K562 (cell line): ENCODE data around the gene REXO2. TPM values are rescaled to one million over a fixed set of nuclear protein-coding genes. Genes with fewer than 3 reads are reported as not detected.

ENCODE experiments used
- CCNT2 ChIP-seq: IDR thresholded peaks from 2 replicates; pipeline ENCODE4 v1.6.1; 2011; ENCODE audit warnings: borderline replicate concordance, low read depth, mild to moderate bottlenecking, moderate library complexity, mixed read lengths, low read length; ENCODE audit not compliant: insufficient read length; ENCODE audit errors: extremely low read depth
- ETS2 ChIP-seq: IDR thresholded peaks from 2 replicates; pipeline ENCODE4 v1.6.1; 2016; ENCODE audit warnings: borderline replicate concordance, missing genetic modification characterization, mild to moderate bottlenecking, moderate library complexity, missing compliant biosample characterization; ENCODE audit not compliant: poor library complexity, severe bottlenecking
- FOXK1 ChIP-seq: sonication (generic); formaldehyde crosslinking; IDR thresholded peaks from 2 replicates; pipeline ENCODE4 v1.8.0; 2022; ENCODE audit warnings: missing genetic modification reagents, mild to moderate bottlenecking, borderline replicate concordance
- NFRKB ChIP-seq: fragments of 450-650 bp; IDR thresholded peaks from 2 replicates; pipeline ENCODE4 v1.6.1; 2016; ENCODE audit warnings: low read depth
- SETDB1 ChIP-seq: IDR thresholded peaks from one replicate; pipeline ENCODE4 v1.6.1; 2012; ENCODE audit warnings: low read length, control low read depth, inconsistent platforms
- TFAM ChIP-seq: fragments of 250-450 bp; sonication (Bioruptor Pico); conservative IDR thresholded peaks from 2 replicates; pipeline ENCODE4 v1.5.0; 2021; ENCODE audit warnings: mild to moderate bottlenecking, moderate library complexity
- ZNF551 ChIP-seq: fragments of 250-450 bp; sonication (Bioruptor Pico); IDR thresholded peaks from 2 replicates; pipeline ENCODE4 v1.5.0; 2021; ENCODE audit warnings: mild to moderate bottlenecking, moderate library complexity
- polyA plus RNA-seq, 8 experiments: library from polyadenylated mRNA; depleted of rRNA in 4 of 8; stranded (reverse) in 5 of 8; unstranded in 3 of 8; fragments of >200 nt; fragmentation: Nextera tagmentation in 2 of 8; fragmentation: Illumina TruSeq in 1 of 8; extraction: Ambion mirVana in 2 of 8; extraction: Trizol in 1 of 8; gene quantifications; 2 replicates each; pipeline versions ENCODE4 v1.2.1 to v1.2.3, GENCODE V29; 2011 to 2014; ENCODE audit warnings: inconsistent platforms in 1 of 8, missing spikeins in 1 of 8
- total RNA-seq, 7 experiments: library from RNA; depleted of rRNA in 6 of 7; stranded (reverse); fragments of >200 nt in 6 of 7; fragmentation: Illumina TruSeq in 2 of 7; extraction: Trizol in 2 of 7; gene quantifications; 2 replicates each; pipeline versions ENCODE4 v1.2.1 to v1.2.3, GENCODE V29; 2011 to 2021; ENCODE audit warnings: low replicate concordance in 1 of 7
- TF ChIP-seq, protein P1 (sequence below): fragments of 250-450 bp; sonication (Bioruptor Pico); IDR thresholded peaks from 2 replicates; pipeline ENCODE4 v1.4.0; 2020
- TF ChIP-seq, protein P2 (sequence below), 2 experiments: fragments of 450-650 bp; formaldehyde crosslinking in 1 of 2; IDR thresholded peaks; 2 replicates each; pipeline versions ENCODE4 v1.4.0 to v1.6.1; 2014 to 2020; ENCODE audit warnings: mild to moderate bottlenecking in 2 of 2, borderline replicate concordance in 1 of 2, low read depth in 1 of 2
- TF ChIP-seq, protein P3 (sequence below): fragments of 450-650 bp; formaldehyde crosslinking; IDR thresholded peaks from 2 replicates; pipeline ENCODE4 v1.4.0; 2020; ENCODE audit warnings: mild to moderate bottlenecking, mixed read lengths

The REXO2 gene
- total and polyA plus RNA-seq, 9 of the 15 experiments (the other 6 are each of a cell fraction or from before 2014, with no cell fraction given) = 143 to 370 (median 193) TPM

DNA sequence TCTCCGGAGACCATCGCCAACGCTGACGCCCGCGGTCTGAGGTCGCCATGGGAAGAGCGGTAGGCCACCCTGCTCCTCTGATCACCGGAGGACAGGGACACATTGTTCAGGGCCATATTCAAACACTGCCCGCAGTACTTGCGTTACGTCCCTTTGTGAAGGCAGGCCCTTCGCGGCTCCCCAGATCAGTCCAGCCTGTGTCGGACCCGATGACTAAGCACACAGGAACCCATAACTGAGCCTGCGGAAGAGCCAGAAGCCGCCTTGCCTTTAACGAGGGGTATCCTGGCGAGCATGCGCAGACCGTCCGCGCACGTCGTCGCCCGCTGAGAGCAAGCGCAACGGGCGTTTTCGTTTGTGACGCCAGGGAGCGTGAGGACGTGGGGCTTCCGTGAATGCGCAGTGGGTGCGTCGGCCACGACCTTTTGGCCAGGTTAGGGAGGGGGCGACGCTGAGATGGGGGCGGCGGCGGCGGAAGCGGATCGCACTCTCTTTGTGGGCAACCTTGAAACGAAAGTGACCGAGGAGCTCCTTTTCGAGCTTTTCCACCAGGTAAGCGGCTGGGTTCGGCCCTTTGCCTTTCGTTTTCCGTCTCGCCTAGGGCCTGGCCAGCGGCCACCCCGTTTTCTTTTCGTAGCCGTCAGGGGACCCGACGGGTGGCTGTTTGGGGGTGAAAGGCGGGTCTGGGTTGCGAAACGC lies 38.9 kb upstream of the REXO2 start, which contains the start of the genes C11orf71 and RBM7 (continued):
- TF ChIP-seq, protein P1, sequence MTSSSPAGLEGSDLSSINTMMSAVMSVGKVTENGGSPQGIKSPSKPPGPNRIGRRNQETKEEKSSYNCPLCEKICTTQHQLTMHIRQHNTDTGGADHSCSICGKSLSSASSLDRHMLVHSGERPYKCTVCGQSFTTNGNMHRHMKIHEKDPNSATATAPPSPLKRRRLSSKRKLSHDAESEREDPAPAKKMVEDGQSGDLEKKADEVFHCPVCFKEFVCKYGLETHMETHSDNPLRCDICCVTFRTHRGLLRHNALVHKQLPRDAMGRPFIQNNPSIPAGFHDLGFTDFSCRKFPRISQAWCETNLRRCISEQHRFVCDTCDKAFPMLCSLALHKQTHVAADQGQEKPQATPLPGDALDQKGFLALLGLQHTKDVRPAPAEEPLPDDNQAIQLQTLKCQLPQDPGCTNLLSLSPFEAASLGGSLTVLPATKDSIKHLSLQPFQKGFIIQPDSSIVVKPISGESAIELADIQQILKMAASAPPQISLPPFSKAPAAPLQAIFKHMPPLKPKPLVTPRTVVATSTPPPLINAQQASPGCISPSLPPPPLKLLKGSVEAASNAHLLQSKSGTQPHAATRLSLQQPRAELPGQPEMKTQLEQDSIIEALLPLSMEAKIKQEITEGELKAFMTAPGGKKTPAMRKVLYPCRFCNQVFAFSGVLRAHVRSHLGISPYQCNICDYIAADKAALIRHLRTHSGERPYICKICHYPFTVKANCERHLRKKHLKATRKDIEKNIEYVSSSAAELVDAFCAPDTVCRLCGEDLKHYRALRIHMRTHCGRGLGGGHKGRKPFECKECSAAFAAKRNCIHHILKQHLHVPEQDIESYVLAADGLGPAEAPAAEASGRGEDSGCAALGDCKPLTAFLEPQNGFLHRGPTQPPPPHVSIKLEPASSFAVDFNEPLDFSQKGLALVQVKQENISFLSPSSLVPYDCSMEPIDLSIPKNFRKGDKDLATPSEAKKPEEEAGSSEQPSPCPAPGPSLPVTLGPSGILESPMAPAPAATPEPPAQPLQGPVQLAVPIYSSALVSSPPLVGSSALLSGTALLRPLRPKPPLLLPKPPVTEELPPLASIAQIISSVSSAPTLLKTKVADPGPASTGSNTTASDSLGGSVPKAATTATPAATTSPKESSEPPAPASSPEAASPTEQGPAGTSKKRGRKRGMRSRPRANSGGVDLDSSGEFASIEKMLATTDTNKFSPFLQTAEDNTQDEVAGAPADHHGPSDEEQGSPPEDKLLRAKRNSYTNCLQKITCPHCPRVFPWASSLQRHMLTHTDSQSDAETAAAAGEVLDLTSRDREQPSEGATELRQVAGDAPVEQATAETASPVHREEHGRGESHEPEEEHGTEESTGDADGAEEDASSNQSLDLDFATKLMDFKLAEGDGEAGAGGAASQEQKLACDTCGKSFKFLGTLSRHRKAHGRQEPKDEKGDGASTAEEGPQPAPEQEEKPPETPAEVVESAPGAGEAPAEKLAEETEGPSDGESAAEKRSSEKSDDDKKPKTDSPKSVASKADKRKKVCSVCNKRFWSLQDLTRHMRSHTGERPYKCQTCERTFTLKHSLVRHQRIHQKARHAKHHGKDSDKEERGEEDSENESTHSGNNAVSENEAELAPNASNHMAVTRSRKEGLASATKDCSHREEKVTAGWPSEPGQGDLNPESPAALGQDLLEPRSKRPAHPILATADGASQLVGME = no peak
- TF ChIP-seq NFRKB (peak; percentile 88), ETS2 (tag) (no peak), FOXK1 (peak; percentile 63; the same call in 1 of the 2 replicates), SETDB1 (peak; percentile 96), CCNT2 (peak; percentile 27), TFAM (CRISPR knock-in tag) (no peak), ZNF551 (CRISPR knock-in tag) (no peak)
- TF ChIP-seq, protein P2, sequence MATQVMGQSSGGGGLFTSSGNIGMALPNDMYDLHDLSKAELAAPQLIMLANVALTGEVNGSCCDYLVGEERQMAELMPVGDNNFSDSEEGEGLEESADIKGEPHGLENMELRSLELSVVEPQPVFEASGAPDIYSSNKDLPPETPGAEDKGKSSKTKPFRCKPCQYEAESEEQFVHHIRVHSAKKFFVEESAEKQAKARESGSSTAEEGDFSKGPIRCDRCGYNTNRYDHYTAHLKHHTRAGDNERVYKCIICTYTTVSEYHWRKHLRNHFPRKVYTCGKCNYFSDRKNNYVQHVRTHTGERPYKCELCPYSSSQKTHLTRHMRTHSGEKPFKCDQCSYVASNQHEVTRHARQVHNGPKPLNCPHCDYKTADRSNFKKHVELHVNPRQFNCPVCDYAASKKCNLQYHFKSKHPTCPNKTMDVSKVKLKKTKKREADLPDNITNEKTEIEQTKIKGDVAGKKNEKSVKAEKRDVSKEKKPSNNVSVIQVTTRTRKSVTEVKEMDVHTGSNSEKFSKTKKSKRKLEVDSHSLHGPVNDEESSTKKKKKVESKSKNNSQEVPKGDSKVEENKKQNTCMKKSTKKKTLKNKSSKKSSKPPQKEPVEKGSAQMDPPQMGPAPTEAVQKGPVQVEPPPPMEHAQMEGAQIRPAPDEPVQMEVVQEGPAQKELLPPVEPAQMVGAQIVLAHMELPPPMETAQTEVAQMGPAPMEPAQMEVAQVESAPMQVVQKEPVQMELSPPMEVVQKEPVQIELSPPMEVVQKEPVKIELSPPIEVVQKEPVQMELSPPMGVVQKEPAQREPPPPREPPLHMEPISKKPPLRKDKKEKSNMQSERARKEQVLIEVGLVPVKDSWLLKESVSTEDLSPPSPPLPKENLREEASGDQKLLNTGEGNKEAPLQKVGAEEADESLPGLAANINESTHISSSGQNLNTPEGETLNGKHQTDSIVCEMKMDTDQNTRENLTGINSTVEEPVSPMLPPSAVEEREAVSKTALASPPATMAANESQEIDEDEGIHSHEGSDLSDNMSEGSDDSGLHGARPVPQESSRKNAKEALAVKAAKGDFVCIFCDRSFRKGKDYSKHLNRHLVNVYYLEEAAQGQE (IDR thresholded peaks at IDR 0.05; ENCODE audit: borderline replicate concordance) = peak; percentile 89
- TF ChIP-seq, protein P2 (CRISPR knock-in tag; IDR thresholded peaks at IDR 0.05; ENCODE audit: low read depth) = no peak; the same call in 1 of the 2 replicates
- TF ChIP-seq, protein P3, sequence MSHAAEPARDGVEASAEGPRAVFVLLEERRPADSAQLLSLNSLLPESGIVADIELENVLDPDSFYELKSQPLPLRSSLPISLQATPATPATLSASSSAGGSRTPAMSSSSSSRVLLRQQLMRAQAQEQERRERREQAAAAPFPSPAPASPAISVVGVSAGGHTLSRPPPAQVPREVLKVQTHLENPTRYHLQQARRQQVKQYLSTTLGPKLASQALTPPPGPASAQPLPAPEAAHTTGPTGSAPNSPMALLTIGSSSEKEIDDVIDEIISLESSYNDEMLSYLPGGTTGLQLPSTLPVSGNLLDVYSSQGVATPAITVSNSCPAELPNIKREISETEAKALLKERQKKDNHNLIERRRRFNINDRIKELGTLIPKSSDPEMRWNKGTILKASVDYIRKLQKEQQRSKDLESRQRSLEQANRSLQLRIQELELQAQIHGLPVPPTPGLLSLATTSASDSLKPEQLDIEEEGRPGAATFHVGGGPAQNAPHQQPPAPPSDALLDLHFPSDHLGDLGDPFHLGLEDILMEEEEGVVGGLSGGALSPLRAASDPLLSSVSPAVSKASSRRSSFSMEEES (CRISPR knock-in tag) = no peak
